Nephron progenitor cell (in vitro differentiated cells): Measurements from ENCODE around the gene CORO1A.

Source experiments
- DNase-seq: peaks from one replicate; pipeline ENCODE4 v3.0.0; 2021
- H3K27ac Mint-ChIP-seq: 2 replicates; pipeline ENCODE4 v1.8.0; 2021; ENCODE audit warnings: mild to moderate bottlenecking, moderate library complexity, mixed read lengths
- H3K27me3 Mint-ChIP-seq: 2 replicates; pipeline ENCODE4 v1.8.0; 2021; ENCODE audit warnings: mild to moderate bottlenecking, low read depth, mixed read lengths; ENCODE audit not compliant: poor library complexity
- H3K36me3 Mint-ChIP-seq: 2 replicates; pipeline ENCODE4 v1.8.0; 2021; ENCODE audit warnings: low read depth, mixed read lengths
- H3K4me1 Mint-ChIP-seq: 2 replicates; pipeline ENCODE4 v1.8.0; 2021; ENCODE audit warnings: mixed read lengths
- H3K4me3 Mint-ChIP-seq: 2 replicates; pipeline ENCODE4 v1.8.0; 2021; ENCODE audit warnings: mild to moderate bottlenecking, moderate library complexity, mixed read lengths
- H3K9me3 Mint-ChIP-seq: 2 replicates; pipeline ENCODE4 v1.8.0; 2021; ENCODE audit warnings: mild to moderate bottlenecking, moderate library complexity, mixed read lengths
- CTCF ChIP-seq: fragments of 200-600 bp; sonication (generic); IDR thresholded peaks from 2 replicates; pipeline ENCODE4 v1.5.0; 2021; ENCODE audit warnings: antibody characterized with exemption

CORO1A gene

DNA sequence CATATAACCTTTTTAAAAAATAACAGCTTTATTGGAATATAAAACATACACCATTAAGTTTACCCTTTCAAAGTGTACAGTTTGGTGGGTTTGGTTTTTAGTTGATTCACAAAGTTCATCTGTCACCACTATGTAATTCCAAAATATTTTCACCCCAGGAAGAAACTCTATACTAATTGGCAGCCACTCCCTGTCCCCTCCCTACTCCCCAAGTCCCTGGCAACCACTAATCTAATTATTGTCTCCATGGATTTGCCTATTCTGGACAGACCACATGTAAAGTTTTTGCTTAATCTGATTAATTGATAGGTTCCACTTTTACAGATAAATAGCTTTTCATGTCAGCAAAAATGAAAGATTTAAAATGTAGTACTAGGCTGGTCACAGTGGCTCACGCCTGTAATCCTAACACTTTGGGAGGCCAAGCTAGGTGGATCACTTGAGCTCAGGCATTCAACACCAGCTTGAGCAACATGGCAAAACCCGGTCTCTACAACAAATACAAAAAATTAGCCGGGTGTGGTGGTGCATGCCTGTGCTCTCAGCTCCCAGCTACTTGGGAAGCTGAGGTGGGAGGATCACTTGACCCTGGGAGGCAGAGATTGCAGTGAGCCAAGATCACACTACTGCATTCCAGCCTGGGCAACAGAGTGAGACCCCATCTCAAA, 35.4 kb upstream of the CORO1A start:
- DNase-seq = no peak
- peaks cover 4% of the 10 kb centered on the region for H3K4me1 Mint-ChIP-seq
- peaks cover 46% of the 10 kb centered on the region for H3K9me3 Mint-ChIP-seq
- H3K36me3 Mint-ChIP-seq = no peaks in the 10 kb centered on the region
- no peak for TF ChIP-seq CTCF
- H3K4me3 Mint-ChIP-seq = no peak overlapping the region
- H3K27me3 Mint-ChIP-seq = peaks cover 15% of the 10 kb centered on the region
- no peak overlapping the region for H3K27ac Mint-ChIP-seq

- DNase-seq = no peak
- TF ChIP-seq CTCF = no peak
- Mint-ChIP-seq H3K27ac (no peak overlapping the region), H3K36me3 (no peaks in the 10 kb centered on the region), H3K4me3 (no peak overlapping the region), H3K9me3 (peaks cover 51% of the 10 kb centered on the region), H3K27me3 (peaks cover 19% of the 10 kb centered on the region), H3K4me1 (no peaks in the 10 kb centered on the region)
Measured at GRCh38 chr16:30149250-30149930, 34.0 kb upstream of the CORO1A start.

GRCh38 chr16:30151091-30151490, 32.3 kb upstream of the CORO1A start:
- peaks cover 28% of the 10 kb centered on the region for H3K27me3 Mint-ChIP-seq
- peaks cover 49% of the 10 kb centered on the region for H3K9me3 Mint-ChIP-seq
- TF ChIP-seq CTCF = no peak
- H3K27ac Mint-ChIP-seq = no peak overlapping the region
- no peaks in the 10 kb centered on the region for H3K36me3 Mint-ChIP-seq
- H3K4me1 Mint-ChIP-seq = no peaks in the 10 kb centered on the region
- no peak for DNase-seq
- no peak overlapping the region for H3K4me3 Mint-ChIP-seq

DNA sequence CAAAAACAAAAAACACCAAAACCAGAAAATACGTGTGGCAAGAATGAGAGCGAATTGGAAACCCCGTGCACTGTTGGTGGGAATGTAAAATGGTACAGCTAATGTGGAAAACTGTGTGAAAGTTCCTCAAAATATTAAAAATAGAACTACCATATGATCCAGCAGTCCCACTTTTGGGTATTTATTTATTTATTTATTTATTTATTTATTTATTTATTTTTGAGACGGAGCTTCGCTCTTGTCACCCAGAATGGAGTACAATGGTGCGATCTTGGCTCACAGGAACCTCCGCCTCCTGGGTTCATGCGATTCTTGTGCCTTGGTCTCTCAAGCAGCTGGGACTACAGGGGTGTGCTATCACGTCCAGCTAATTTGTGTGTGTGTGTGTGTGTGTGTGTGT, 30.9 kb upstream of the CORO1A start:
- H3K4me1 Mint-ChIP-seq = no peaks in the 10 kb centered on the region
- no peak overlapping the region for H3K4me3 Mint-ChIP-seq
- H3K27me3 Mint-ChIP-seq = peaks cover 18% of the 10 kb centered on the region
- H3K36me3 Mint-ChIP-seq = no peaks in the 10 kb centered on the region
- peaks cover 49% of the 10 kb centered on the region for H3K9me3 Mint-ChIP-seq
- no peak for DNase-seq
- no peak for TF ChIP-seq CTCF
- no peak overlapping the region for H3K27ac Mint-ChIP-seq

GRCh38 chr16:30155188-30155587, 28.2 kb upstream of the CORO1A start:
- no peak overlapping the region for H3K4me3 Mint-ChIP-seq
- peaks cover 32% of the 10 kb centered on the region for H3K9me3 Mint-ChIP-seq
- DNase-seq = no peak
- H3K27ac Mint-ChIP-seq = no peak overlapping the region
- peaks cover 13% of the 10 kb centered on the region for H3K27me3 Mint-ChIP-seq
- TF ChIP-seq CTCF = no peak
- no peaks in the 10 kb centered on the region for H3K4me1 Mint-ChIP-seq
- no peaks in the 10 kb centered on the region for H3K36me3 Mint-ChIP-seq

DNA sequence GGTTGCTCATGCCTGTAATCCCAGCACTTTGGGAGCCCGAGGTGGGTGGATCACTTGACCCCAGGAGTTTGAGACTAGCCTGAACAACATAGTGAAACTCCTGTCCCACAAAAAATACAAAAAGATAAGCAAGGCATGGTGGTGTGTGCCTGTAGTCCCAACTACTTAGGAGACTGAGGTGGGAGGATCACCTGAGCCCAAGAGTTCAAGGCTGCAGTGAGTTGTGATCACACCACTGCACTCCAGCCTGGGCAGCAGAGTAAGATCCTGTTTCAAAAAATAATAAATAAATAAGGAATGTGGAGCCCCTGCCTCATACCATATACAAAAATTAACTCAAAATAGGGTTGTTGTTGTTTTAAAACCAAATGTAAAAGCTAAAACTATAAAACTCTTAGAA, 26.2 kb upstream of the CORO1A start:
- Mint-ChIP-seq H3K9me3 (peaks cover 17% of the 10 kb centered on the region), H3K36me3 (no peaks in the 10 kb centered on the region), H3K27me3 (peaks cover 16% of the 10 kb centered on the region), H3K4me3 (no peak overlapping the region), H3K27ac (no peak overlapping the region), H3K4me1 (no peaks in the 10 kb centered on the region)
- DNase-seq = no peak
- TF ChIP-seq CTCF = no peak
